Measurements from ENCODE around the gene ACBD5.

ACBD5 gene

GRCh38 chr10:27153329-27153728 lies 87.3 kb downstream of the ACBD5 start:
- DNase-seq (ENCODE audit: extremely low read depth in 1 of 2, low read depth in 1 of 2) = no peak

GRCh38 chr10:27152687-27153086 lies 87.9 kb downstream of the ACBD5 start:
- DNase-seq (ENCODE audit: extremely low read depth in 1 of 2, low read depth in 1 of 2) = no peak

GRCh38 chr10:27150261-27150660 lies 90.3 kb downstream of the ACBD5 start:
- DNase-seq (ENCODE audit: extremely low read depth in 1 of 2, low read depth in 1 of 2) = no peak

GRCh38 chr10:27147701-27148100 lies 92.9 kb downstream of the ACBD5 start:
- DNase-seq (ENCODE audit: extremely low read depth in 1 of 2, low read depth in 1 of 2) = no peak

- no peak for DNase-seq (ENCODE audit: extremely low read depth in 1 of 2, low read depth in 1 of 2)
Observed at GRCh38 chr10:27145937-27146336, 94.7 kb downstream of the ACBD5 start.

Measured in activated CD8-positive, alpha-beta memory T cell treated with anti-CD3 and anti-CD28 coated beads for 1 hour (primary cell).